Measurements from ENCODE around the gene CAMTA1. TPM values are rescaled to one million over a fixed set of nuclear protein-coding genes. Genes with fewer than 3 reads are reported as not detected.

The CAMTA1 gene
- total and polyA plus RNA-seq, 9 of the 15 experiments (the other 6 are each of a cell fraction or from before 2014, with no cell fraction given) = 43.9 to 161 (median 65.9) TPM

DNA sequence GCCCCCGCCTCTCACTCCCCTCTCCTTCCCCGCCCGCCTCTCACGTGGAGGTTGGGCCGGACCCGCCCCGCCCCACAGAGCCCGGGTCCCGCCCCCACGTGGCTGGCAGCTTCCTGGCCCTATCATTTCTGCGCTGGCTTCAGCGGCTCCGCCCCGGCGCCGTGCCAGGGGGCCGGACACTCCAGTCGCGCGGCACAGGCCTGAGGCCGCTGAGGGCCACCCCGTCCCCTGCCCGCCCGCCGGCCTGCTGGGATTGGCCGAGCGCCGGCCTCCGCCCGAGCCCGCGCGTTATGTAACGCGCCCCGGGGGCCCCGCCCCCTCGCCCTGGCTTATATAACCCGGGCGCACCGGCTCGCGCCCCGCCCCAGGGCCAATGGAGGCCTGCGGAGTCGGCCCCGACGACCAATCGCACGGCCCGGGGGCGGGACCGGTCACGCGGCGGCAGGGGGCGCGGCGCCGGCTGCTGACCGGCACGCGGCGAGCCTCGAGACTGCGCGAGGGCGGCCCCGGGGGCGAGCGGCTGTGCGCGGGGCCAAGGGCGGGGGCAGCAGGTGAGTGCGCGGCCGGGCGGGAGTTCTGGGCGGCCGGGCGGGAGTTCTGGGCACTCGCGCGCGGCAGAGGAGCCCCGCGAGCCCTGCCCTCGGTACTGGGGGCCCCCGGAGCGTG lies 998.7 kb downstream of the CAMTA1 start, which contains the start of gene PER3 (continued):
- TF ChIP-seq, protein P1, sequence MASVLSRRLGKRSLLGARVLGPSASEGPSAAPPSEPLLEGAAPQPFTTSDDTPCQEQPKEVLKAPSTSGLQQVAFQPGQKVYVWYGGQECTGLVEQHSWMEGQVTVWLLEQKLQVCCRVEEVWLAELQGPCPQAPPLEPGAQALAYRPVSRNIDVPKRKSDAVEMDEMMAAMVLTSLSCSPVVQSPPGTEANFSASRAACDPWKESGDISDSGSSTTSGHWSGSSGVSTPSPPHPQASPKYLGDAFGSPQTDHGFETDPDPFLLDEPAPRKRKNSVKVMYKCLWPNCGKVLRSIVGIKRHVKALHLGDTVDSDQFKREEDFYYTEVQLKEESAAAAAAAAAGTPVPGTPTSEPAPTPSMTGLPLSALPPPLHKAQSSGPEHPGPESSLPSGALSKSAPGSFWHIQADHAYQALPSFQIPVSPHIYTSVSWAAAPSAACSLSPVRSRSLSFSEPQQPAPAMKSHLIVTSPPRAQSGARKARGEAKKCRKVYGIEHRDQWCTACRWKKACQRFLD (CRISPR knock-in tag; IDR thresholded peaks at IDR 0.05) = peak; percentile 70
- peak; percentile 48; the same call in 1 of the 2 replicates for TF ChIP-seq MXI1 (IDR thresholded peaks at IDR 0.05; ENCODE audit: low read depth, low read length)
- TF ChIP-seq ZBTB7A (IDR thresholded peaks at IDR 0.05; ENCODE audit: borderline replicate concordance, control insufficient read depth, low read depth, low read length) = peak; percentile 39; the same call in 1 of the 2 replicates
- peak; percentile 49; the same call in 1 of the 2 replicates for TF ChIP-seq RBFOX2 (IDR thresholded peaks at IDR 0.05; ENCODE audit: low read depth, low read length)
- TF ChIP-seq, protein P2, sequence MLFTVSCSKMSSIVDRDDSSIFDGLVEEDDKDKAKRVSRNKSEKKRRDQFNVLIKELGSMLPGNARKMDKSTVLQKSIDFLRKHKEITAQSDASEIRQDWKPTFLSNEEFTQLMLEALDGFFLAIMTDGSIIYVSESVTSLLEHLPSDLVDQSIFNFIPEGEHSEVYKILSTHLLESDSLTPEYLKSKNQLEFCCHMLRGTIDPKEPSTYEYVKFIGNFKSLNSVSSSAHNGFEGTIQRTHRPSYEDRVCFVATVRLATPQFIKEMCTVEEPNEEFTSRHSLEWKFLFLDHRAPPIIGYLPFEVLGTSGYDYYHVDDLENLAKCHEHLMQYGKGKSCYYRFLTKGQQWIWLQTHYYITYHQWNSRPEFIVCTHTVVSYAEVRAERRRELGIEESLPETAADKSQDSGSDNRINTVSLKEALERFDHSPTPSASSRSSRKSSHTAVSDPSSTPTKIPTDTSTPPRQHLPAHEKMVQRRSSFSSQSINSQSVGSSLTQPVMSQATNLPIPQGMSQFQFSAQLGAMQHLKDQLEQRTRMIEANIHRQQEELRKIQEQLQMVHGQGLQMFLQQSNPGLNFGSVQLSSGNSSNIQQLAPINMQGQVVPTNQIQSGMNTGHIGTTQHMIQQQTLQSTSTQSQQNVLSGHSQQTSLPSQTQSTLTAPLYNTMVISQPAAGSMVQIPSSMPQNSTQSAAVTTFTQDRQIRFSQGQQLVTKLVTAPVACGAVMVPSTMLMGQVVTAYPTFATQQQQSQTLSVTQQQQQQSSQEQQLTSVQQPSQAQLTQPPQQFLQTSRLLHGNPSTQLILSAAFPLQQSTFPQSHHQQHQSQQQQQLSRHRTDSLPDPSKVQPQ (CRISPR knock-in tag; IDR thresholded peaks at IDR 0.05; ENCODE audit: borderline replicate concordance) = peak; percentile 97
- 0 out of 2 replicates have a peak, but pooled peaks have one; percentile 39 for TF ChIP-seq ZNF282 (CRISPR knock-in tag; IDR thresholded peaks at IDR 0.05)
- no peak for TF ChIP-seq SOX6 (IDR thresholded peaks at IDR 0.05)
- no peak for TF ChIP-seq ZNF263 (CRISPR knock-in tag; IDR thresholded peaks at IDR 0.05; ENCODE audit: borderline replicate concordance)
- TF ChIP-seq TBP (optimal IDR thresholded peaks at IDR 0.05; ENCODE audit: low read depth, low read length) = peak; percentile 94
- TF ChIP-seq, protein P3, sequence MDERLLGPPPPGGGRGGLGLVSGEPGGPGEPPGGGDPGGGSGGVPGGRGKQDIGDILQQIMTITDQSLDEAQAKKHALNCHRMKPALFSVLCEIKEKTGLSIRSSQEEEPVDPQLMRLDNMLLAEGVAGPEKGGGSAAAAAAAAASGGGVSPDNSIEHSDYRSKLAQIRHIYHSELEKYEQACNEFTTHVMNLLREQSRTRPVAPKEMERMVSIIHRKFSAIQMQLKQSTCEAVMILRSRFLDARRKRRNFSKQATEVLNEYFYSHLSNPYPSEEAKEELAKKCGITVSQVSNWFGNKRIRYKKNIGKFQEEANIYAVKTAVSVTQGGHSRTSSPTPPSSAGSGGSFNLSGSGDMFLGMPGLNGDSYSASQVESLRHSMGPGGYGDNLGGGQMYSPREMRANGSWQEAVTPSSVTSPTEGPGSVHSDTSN (CRISPR knock-in tag; IDR thresholded peaks at IDR 0.05; ENCODE audit: low read depth) = peak; percentile 80
- TF ChIP-seq, protein P3 (tag; conservative IDR thresholded peaks at IDR 0.05; ENCODE audit: low read depth) = peak; percentile 88
- TF ChIP-seq GTF2E2 (tag; IDR thresholded peaks at IDR 0.05) = no peak
- TF ChIP-seq HMG20A (CRISPR knock-in tag; conservative IDR thresholded peaks at IDR 0.05) = no peak
- no peak for TF ChIP-seq POLR2B (IDR thresholded peaks at IDR 0.05; ENCODE audit: low read depth, partially characterized antibody)
- TF ChIP-seq HMG20B (CRISPR knock-in tag; IDR thresholded peaks at IDR 0.05) = no peak
- no peak for TF ChIP-seq ZNF75A (CRISPR knock-in tag; IDR thresholded peaks at IDR 0.05)
- TF ChIP-seq, protein P4, sequence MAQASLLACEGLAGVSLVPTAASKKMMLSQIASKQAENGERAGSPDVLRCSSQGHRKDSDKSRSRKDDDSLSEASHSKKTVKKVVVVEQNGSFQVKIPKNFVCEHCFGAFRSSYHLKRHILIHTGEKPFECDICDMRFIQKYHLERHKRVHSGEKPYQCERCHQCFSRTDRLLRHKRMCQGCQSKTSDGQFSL (CRISPR knock-in tag; IDR thresholded peaks at IDR 0.05) = no peak
- TF ChIP-seq, protein P4 (tag; IDR thresholded peaks at IDR 0.05) = no peak
- TF ChIP-seq, protein P5, sequence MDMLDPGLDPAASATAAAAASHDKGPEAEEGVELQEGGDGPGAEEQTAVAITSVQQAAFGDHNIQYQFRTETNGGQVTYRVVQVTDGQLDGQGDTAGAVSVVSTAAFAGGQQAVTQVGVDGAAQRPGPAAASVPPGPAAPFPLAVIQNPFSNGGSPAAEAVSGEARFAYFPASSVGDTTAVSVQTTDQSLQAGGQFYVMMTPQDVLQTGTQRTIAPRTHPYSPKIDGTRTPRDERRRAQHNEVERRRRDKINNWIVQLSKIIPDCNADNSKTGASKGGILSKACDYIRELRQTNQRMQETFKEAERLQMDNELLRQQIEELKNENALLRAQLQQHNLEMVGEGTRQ (CRISPR knock-in tag; IDR thresholded peaks at IDR 0.05) = peak; percentile 67
